IPS-NIHi7 (cell line): ENCODE measurements around the gene CEP68.
A peak's percentile ranks its signal among the peaks of the same experiment; 100 is the strongest.

Experiments used
- DNase-seq: peaks from one replicate; pipeline ENCODE4 v3.0.0; 2012; ENCODE audit warnings: mixed read lengths; ENCODE audit errors: extremely low spot score

Gene CEP68

GRCh38 chr2:65057054-65057375 is 799 bp downstream of the CEP68 start:
- DNase-seq = no peak

- no peak for DNase-seq
Observed at GRCh38 chr2:65057391-65058052, 1.3 kb downstream of the CEP68 start.

GRCh38 chr2:65059071-65059470 is 2.9 kb downstream of the CEP68 start:
- DNase-seq = no peak

- no peak for DNase-seq
Observed at GRCh38 chr2:65061146-65061909, 5.1 kb downstream of the CEP68 start.

- DNase-seq = no peak
Observed at GRCh38 chr2:65061910-65062339, 5.7 kb downstream of the CEP68 start.

- no peak for DNase-seq
Observed at GRCh38 chr2:65062843-65063825, 6.9 kb downstream of the CEP68 start.

- peak; percentile 49 for DNase-seq
Observed at GRCh38 chr2:65064728-65065552, 8.7 kb downstream of the CEP68 start.

- DNase-seq = no peak
Observed at GRCh38 chr2:65067806-65068553, 11.8 kb downstream of the CEP68 start.

- DNase-seq = no peak
Observed at GRCh38 chr2:65069439-65069824, 13.2 kb downstream of the CEP68 start.

GRCh38 chr2:65070172-65070830 is 14.1 kb downstream of the CEP68 start:
- no peak for DNase-seq

- DNase-seq = no peak
Observed at GRCh38 chr2:65070856-65071255, 14.6 kb downstream of the CEP68 start.

GRCh38 chr2:65071499-65072180 is 15.4 kb downstream of the CEP68 start:
- peak; percentile 65 for DNase-seq

GRCh38 chr2:65072181-65072970 is 16.2 kb downstream of the CEP68 start:
- no peak for DNase-seq

GRCh38 chr2:65073879-65074565 is 17.8 kb downstream of the CEP68 start:
- no peak for DNase-seq

- no peak for DNase-seq
Observed at GRCh38 chr2:65075176-65075575, 19.0 kb downstream of the CEP68 start.

- DNase-seq = peak; percentile 56
Observed at GRCh38 chr2:65075605-65076344, 19.6 kb downstream of the CEP68 start.

GRCh38 chr2:65076345-65076710 is 20.1 kb downstream of the CEP68 start:
- DNase-seq = no peak
